HL-60 (cell line): Measurements from ENCODE around the gene ENTPD7.

Source experiments
- POLR2AphosphoS5 ChIP-seq: IDR thresholded peaks from 2 replicates; pipeline ENCODE4 v1.6.1; 2012; ENCODE audit warnings: low read depth
- REST ChIP-seq: IDR thresholded peaks from 2 replicates; pipeline ENCODE4 v1.6.1; 2012; ENCODE audit warnings: low read depth; ENCODE audit not compliant: insufficient replicate concordance
- SPI1 ChIP-seq: IDR thresholded peaks from 2 replicates; pipeline ENCODE4 v1.6.1; 2012; ENCODE audit warnings: low read depth, mild to moderate bottlenecking, borderline replicate concordance
- TF ChIP-seq, protein P1 (sequence below): IDR thresholded peaks from one replicate; pipeline ENCODE4 v1.5.1; 2011; ENCODE audit warnings: low read length, control low read depth, inconsistent platforms; ENCODE audit not compliant: insufficient read depth

GRCh38 chr10:99654390-99655175, 4.7 kb upstream of the ENTPD7 start:
- TF ChIP-seq, protein P1, sequence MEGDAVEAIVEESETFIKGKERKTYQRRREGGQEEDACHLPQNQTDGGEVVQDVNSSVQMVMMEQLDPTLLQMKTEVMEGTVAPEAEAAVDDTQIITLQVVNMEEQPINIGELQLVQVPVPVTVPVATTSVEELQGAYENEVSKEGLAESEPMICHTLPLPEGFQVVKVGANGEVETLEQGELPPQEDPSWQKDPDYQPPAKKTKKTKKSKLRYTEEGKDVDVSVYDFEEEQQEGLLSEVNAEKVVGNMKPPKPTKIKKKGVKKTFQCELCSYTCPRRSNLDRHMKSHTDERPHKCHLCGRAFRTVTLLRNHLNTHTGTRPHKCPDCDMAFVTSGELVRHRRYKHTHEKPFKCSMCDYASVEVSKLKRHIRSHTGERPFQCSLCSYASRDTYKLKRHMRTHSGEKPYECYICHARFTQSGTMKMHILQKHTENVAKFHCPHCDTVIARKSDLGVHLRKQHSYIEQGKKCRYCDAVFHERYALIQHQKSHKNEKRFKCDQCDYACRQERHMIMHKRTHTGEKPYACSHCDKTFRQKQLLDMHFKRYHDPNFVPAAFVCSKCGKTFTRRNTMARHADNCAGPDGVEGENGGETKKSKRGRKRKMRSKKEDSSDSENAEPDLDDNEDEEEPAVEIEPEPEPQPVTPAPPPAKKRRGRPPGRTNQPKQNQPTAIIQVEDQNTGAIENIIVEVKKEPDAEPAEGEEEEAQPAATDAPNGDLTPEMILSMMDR = no peak
- TF ChIP-seq SPI1 (no peak), REST (no peak), POLR2AphosphoS5 (no peak)
